ENCODE measurements around the gene RABGAP1L.

DNA sequence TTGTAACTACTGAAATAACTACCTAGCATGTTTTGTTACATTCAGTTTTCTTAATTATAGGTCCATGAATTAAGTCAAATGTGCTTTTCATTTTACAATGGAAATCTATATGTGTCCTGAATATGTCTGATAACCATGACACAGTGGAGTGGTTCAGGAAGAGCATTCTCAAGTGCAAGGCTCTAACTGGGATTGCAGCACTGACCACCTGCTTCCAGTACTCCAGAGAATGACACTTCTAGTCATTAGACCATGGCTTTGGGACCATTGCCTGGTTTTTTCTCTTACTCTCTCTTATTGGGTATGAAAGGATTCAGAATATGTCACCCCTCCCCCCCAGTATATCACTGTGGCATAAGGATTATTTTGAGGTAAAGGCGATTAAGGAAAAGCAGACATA lies 635.5 kb downstream of the RABGAP1L start:
- TF ChIP-seq BCL11B (tag by site-specific recombination; IDR thresholded peaks at IDR 0.05; ENCODE audit: low read depth) (no peak), ZNF76 (tag by site-specific recombination; IDR thresholded peaks at IDR 0.05; ENCODE audit: borderline replicate concordance, low read depth) (no peak)
- TF ChIP-seq, protein P1, sequence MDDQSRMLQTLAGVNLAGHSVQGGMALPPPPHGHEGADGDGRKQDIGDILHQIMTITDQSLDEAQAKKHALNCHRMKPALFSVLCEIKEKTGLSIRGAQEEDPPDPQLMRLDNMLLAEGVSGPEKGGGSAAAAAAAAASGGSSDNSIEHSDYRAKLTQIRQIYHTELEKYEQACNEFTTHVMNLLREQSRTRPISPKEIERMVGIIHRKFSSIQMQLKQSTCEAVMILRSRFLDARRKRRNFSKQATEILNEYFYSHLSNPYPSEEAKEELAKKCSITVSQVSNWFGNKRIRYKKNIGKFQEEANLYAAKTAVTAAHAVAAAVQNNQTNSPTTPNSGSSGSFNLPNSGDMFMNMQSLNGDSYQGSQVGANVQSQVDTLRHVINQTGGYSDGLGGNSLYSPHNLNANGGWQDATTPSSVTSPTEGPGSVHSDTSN (CRISPR knock-in tag; IDR thresholded peaks at IDR 0.05) = no peak

Measured in HEK293 (cell line).